H1 (cell line): ENCODE results near the gene SPINT2. TPM values are rescaled to one million over a fixed set of nuclear protein-coding genes. Genes with fewer than 3 reads are reported as not detected.

ENCODE experiments used
- EZH2 ChIP-seq: fragments of 200-600 bp; sonication (generic); IDR thresholded peaks from 2 replicates; pipeline ENCODE4 v1.7.1; 2012; ENCODE audit warnings: low read depth, mild to moderate bottlenecking, moderate library complexity, low read length, inconsistent platforms; ENCODE audit not compliant: severe bottlenecking
- KDM1A ChIP-seq: fragments of 200-600, 300-600 bp; sonication (generic); IDR thresholded peaks from 2 replicates; pipeline ENCODE4 v1.7.1; 2016; ENCODE audit warnings: mild to moderate bottlenecking, low read length, borderline replicate concordance
- KDM5A ChIP-seq: fragments of 200-600 bp; IDR thresholded peaks from 2 replicates; pipeline ENCODE4 v1.7.1; 2012; ENCODE audit warnings: mild to moderate bottlenecking, low read length, inconsistent platforms, mixed read lengths
- RXRA ChIP-seq: IDR thresholded peaks from 2 replicates; pipeline ENCODE4 v1.6.1; 2011; ENCODE audit warnings: low read depth, mild to moderate bottlenecking, low read length, moderate library complexity; ENCODE audit not compliant: insufficient read depth
- SIN3A ChIP-seq, 2 experiments: IDR thresholded peaks in 1 of 2; conservative IDR thresholded peaks in 1 of 2; 2 replicates each; pipeline ENCODE4 v1.6.1; 2011 to 2012; ENCODE audit warnings: low read length in 2 of 2, improper control_type of control experiment in 1 of 2, low read depth in 1 of 2, mild to moderate bottlenecking in 1 of 2
- SP1 ChIP-seq: IDR thresholded peaks from 2 replicates; pipeline ENCODE4 v1.6.1; 2011; ENCODE audit warnings: low read depth, low read length
- SP4 ChIP-seq: IDR thresholded peaks from 2 replicates; pipeline ENCODE4 v1.6.1; 2012; ENCODE audit warnings: low read length, inconsistent platforms
- polyA plus RNA-seq, 7 experiments: library from polyadenylated mRNA; depleted of rRNA in 3 of 7; stranded (reverse) in 5 of 7; unstranded in 2 of 7; fragments of >200 nt in 5 of 7; fragments of 200-250 nt in 2 of 7; gene quantifications; 1 replicate in 5 of 7; 2 replicates in 1 of 7; 4 replicates in 1 of 7; pipeline versions ENCODE4 v1.2.1 to v1.2.3, GENCODE V29; 2011 to 2013; ENCODE audit warnings: missing spikeins in 2 of 7, mixed read lengths in 2 of 7
- total RNA-seq: library from RNA; stranded (reverse); fragmentation: NEBNext Ultra II Directional; extraction: Animal tissue kit (Norgen Biotek cat#: 25700); gene quantifications from 2 replicates; pipeline ENCODE4 v1.2.1, GENCODE V29; 2021
- TF ChIP-seq, protein P1 (sequence below): fragments of 300-600 bp; sonication (generic); IDR thresholded peaks from 2 replicates; pipeline ENCODE4 v1.7.1; 2012; ENCODE audit warnings: low read length, moderate library complexity, mild to moderate bottlenecking, inconsistent platforms; ENCODE audit not compliant: insufficient replicate concordance
- TF ChIP-seq, protein P2 (sequence below): IDR thresholded peaks from 2 replicates; pipeline ENCODE4 v1.6.1; 2012; ENCODE audit warnings: inconsistent platforms

SPINT2 gene
- total and polyA plus RNA-seq, 2 of the 8 experiments (the other 6 are each of a cell fraction or from before 2014, with no cell fraction given): 294 to 296 TPM

DNA sequence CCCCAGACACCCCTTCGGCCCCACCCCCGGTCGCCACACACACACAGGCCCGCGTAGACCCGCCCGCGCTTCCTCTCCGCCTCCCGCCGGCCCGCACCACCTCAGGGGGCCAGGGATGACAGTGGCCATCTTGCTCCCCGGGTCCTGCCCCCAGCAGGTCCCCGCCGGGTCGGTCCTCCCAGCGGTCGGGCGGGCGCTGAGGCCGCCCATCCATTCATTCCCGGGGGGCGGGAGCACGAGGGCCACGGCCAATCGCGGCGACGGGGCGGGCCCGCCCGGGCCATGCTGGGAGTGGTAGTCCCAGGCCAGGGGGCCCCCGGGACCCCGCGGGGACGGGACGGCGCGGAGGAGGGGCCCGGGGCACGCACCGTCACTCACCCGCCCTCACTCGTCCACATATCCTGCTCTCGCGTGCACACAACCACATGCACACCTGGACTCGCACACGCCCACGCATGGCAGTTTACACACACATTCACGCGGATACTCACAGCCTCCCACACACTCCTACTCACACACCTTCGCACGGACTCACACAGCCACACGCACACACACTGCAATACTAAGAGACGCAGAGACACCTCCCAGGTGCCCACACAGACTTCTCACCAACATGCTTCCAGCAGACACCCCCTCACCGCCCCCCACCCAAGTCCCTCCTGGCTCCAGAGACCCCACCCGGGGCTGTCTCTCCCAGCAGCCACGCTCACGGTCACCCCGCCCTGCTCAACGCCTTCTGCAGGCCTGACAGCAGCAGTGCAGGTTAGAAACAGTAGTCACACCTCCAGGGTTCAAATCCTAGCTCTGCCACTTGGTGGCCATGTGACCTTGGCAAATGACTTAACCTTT lies 40.1 kb upstream of the SPINT2 start, which contains the start of gene DPF1 (continued):
- TF ChIP-seq, protein P1, sequence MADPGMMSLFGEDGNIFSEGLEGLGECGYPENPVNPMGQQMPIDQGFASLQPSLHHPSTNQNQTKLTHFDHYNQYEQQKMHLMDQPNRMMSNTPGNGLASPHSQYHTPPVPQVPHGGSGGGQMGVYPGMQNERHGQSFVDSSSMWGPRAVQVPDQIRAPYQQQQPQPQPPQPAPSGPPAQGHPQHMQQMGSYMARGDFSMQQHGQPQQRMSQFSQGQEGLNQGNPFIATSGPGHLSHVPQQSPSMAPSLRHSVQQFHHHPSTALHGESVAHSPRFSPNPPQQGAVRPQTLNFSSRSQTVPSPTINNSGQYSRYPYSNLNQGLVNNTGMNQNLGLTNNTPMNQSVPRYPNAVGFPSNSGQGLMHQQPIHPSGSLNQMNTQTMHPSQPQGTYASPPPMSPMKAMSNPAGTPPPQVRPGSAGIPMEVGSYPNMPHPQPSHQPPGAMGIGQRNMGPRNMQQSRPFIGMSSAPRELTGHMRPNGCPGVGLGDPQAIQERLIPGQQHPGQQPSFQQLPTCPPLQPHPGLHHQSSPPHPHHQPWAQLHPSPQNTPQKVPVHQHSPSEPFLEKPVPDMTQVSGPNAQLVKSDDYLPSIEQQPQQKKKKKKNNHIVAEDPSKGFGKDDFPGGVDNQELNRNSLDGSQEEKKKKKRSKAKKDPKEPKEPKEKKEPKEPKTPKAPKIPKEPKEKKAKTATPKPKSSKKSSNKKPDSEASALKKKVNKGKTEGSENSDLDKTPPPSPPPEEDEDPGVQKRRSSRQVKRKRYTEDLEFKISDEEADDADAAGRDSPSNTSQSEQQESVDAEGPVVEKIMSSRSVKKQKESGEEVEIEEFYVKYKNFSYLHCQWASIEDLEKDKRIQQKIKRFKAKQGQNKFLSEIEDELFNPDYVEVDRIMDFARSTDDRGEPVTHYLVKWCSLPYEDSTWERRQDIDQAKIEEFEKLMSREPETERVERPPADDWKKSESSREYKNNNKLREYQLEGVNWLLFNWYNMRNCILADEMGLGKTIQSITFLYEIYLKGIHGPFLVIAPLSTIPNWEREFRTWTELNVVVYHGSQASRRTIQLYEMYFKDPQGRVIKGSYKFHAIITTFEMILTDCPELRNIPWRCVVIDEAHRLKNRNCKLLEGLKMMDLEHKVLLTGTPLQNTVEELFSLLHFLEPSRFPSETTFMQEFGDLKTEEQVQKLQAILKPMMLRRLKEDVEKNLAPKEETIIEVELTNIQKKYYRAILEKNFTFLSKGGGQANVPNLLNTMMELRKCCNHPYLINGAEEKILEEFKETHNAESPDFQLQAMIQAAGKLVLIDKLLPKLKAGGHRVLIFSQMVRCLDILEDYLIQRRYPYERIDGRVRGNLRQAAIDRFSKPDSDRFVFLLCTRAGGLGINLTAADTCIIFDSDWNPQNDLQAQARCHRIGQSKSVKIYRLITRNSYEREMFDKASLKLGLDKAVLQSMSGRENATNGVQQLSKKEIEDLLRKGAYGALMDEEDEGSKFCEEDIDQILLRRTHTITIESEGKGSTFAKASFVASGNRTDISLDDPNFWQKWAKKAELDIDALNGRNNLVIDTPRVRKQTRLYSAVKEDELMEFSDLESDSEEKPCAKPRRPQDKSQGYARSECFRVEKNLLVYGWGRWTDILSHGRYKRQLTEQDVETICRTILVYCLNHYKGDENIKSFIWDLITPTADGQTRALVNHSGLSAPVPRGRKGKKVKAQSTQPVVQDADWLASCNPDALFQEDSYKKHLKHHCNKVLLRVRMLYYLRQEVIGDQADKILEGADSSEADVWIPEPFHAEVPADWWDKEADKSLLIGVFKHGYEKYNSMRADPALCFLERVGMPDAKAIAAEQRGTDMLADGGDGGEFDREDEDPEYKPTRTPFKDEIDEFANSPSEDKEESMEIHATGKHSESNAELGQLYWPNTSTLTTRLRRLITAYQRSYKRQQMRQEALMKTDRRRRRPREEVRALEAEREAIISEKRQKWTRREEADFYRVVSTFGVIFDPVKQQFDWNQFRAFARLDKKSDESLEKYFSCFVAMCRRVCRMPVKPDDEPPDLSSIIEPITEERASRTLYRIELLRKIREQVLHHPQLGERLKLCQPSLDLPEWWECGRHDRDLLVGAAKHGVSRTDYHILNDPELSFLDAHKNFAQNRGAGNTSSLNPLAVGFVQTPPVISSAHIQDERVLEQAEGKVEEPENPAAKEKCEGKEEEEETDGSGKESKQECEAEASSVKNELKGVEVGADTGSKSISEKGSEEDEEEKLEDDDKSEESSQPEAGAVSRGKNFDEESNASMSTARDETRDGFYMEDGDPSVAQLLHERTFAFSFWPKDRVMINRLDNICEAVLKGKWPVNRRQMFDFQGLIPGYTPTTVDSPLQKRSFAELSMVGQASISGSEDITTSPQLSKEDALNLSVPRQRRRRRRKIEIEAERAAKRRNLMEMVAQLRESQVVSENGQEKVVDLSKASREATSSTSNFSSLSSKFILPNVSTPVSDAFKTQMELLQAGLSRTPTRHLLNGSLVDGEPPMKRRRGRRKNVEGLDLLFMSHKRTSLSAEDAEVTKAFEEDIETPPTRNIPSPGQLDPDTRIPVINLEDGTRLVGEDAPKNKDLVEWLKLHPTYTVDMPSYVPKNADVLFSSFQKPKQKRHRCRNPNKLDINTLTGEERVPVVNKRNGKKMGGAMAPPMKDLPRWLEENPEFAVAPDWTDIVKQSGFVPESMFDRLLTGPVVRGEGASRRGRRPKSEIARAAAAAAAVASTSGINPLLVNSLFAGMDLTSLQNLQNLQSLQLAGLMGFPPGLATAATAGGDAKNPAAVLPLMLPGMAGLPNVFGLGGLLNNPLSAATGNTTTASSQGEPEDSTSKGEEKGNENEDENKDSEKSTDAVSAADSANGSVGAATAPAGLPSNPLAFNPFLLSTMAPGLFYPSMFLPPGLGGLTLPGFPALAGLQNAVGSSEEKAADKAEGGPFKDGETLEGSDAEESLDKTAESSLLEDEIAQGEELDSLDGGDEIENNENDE: no peak
- no peak for TF ChIP-seq EZH2
- peak; percentile 88; the same call in 1 of the 2 replicates for TF ChIP-seq SP1
- TF ChIP-seq SIN3A (conservative IDR thresholded peaks at IDR 0.05 in 1 of 2, IDR thresholded peaks at IDR 0.05 in 1 of 2; ENCODE audit: low read depth in 1 of 2, low read length in 2 of 2): peak; percentile 20 to 64; a peak in 2 of 4 replicates
- TF ChIP-seq SP4: no peak
- TF ChIP-seq KDM1A: no peak
- TF ChIP-seq, protein P2, sequence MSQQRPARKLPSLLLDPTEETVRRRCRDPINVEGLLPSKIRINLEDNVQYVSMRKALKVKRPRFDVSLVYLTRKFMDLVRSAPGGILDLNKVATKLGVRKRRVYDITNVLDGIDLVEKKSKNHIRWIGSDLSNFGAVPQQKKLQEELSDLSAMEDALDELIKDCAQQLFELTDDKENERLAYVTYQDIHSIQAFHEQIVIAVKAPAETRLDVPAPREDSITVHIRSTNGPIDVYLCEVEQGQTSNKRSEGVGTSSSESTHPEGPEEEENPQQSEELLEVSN: no peak
- no peak for TF ChIP-seq RXRA
- TF ChIP-seq KDM5A: no peak
